Suprapubic skin (tissue), 3 donors: ENCODE measurements around the gene ZNF385A.

Experiments used
- CTCF ChIP-seq, 2 donors: fragments of 200-600 bp in 1 of 2; fragments of 450-650 bp in 1 of 2; sonication (generic) in 1 of 2; IDR thresholded peaks; one replicate each; pipeline ENCODE4 v1.5.1; 2016 to 2019; ENCODE audit warnings: antibody characterized with exemption in 2 of 2, mild to moderate bottlenecking in 1 of 2, moderate library complexity in 1 of 2
- POLR2A ChIP-seq, 2 donors: fragments of 450-650 bp; IDR thresholded peaks; one replicate each; pipeline ENCODE4 v1.6.1; 2017; ENCODE audit warnings: antibody characterized with exemption in 2 of 2, mild to moderate bottlenecking in 2 of 2, moderate library complexity in 2 of 2

GRCh38 chr12:54352891-54353874 is 31.4 kb downstream of the ZNF385A start:
- no peak for TF ChIP-seq POLR2A (IDR thresholded peaks at IDR 0.05)
- no peak for TF ChIP-seq CTCF (IDR thresholded peaks at IDR 0.05)
